ENCODE data around the gene IGFN1. TPM values are rescaled to one million over a fixed set of nuclear protein-coding genes. Genes with fewer than 3 reads are reported as not detected.

IGFN1 gene
- total and polyA plus RNA-seq, 2 experiments from 2014 or later = not detected

GRCh38 chr1:201240171-201240570 lies 49.5 kb downstream of the IGFN1 start (continued):
- no peak for TF ChIP-seq ZNF462 (CRISPR knock-in tag; IDR thresholded peaks at IDR 0.05)

- Mint-ChIP-seq H3K4me3 (no peak overlapping the region), H3K27ac (no peak overlapping the region), H3K27me3 (ENCODE audit: insufficient read depth, low read depth, poor library complexity) (no peaks in the 10 kb centered on the region), H3K4me1 (no peaks in the 10 kb centered on the region), H3K9me3 (peaks cover 27% of the 10 kb centered on the region), H3K36me3 (ENCODE audit: low read depth) (peaks cover 11% of the 10 kb centered on the region; the same call in 2 of the 3 replicates)
- Histone ChIP-seq H3K27me3 (ENCODE audit: insufficient read depth) (no peaks in the 10 kb centered on the region), H3K4me1 (ENCODE audit: insufficient read depth) (no peaks in the 10 kb centered on the region), H2AFZ (no peak overlapping the region), H3K4me2 (no peak overlapping the region), H3F3A (replicated peaks; ENCODE audit: low read depth) (no peaks in the 10 kb centered on the region), H3K79me2 (replicated peaks; ENCODE audit: insufficient read depth) (no peaks in the 10 kb centered on the region), H3K4me3 (no peak overlapping the region), H3K27ac (ENCODE audit: low read depth) (no peak overlapping the region), H3K9me2 (ENCODE audit: insufficient read depth) (no peaks in the 10 kb centered on the region), H3K36me3 (ENCODE audit: insufficient read depth) (no peaks in the 10 kb centered on the region), H4K20me1 (replicated peaks; ENCODE audit: insufficient read depth) (no peaks in the 10 kb centered on the region)
- TF ChIP-seq JUNB (IDR thresholded peaks at IDR 0.05; ENCODE audit: unreplicated experiment) (no peak), STAT1 (IDR thresholded peaks at IDR 0.05; ENCODE audit: unreplicated experiment) (no peak), CTCF (conservative IDR thresholded peaks at IDR 0.05; ENCODE audit: low read depth in 2 of 2) (no peak), ZNF331 (CRISPR knock-in tag; IDR thresholded peaks at IDR 0.05; ENCODE audit: low read depth) (no peak), ZNF114 (CRISPR knock-in tag; IDR thresholded peaks at IDR 0.05) (no peak)
- DNase-seq (ENCODE audit: low spot score) = no peak
- no peak for ATAC-seq
Observed at GRCh38 chr1:201241736-201242135, 51.1 kb downstream of the IGFN1 start.
